Measurements from ENCODE around the gene ATP4A. TPM values are rescaled to one million over a fixed set of nuclear protein-coding genes. Genes with fewer than 3 reads are reported as not detected.

Gene ATP4A
- total RNA-seq, 2 donors from 2014 or later = 0.18 TPM; not detected in 1

- H3K27me3 Mint-ChIP-seq (ENCODE audit: insufficient read depth) = peaks cover 78% of the 10 kb centered on the region
- H3K36me3 Mint-ChIP-seq (ENCODE audit: low read depth) = no peaks in the 10 kb centered on the region
- H3K4me1 ChIP-seq (ENCODE audit: control insufficient read depth, insufficient read depth, low read length) = no peaks in the 10 kb centered on the region
- no peak overlapping the region for H3K27ac Mint-ChIP-seq
- no peak overlapping the region for H3K27ac ChIP-seq (ENCODE audit: low read depth, low read length)
- no peak for DNase-seq
- no peaks in the 10 kb centered on the region for H3K9me3 Mint-ChIP-seq
- no peaks in the 10 kb centered on the region for H3K4me1 Mint-ChIP-seq
- H3K36me3 ChIP-seq (ENCODE audit: control insufficient read depth, insufficient read depth, low read length) = no peaks in the 10 kb centered on the region
- no peak overlapping the region for H3K4me3 ChIP-seq (ENCODE audit: low read length)
- no peak overlapping the region for H3K4me3 Mint-ChIP-seq
- peaks cover 37% of the 10 kb centered on the region for H3K27me3 ChIP-seq (ENCODE audit: control insufficient read depth, insufficient read depth, low read length, poor library complexity, severe bottlenecking)
- WGBS, 2 experiments (ENCODE audit: insufficient coverage in 1 of 2, insufficient read length in 1 of 2) = 93 to 97% methylated on average over 12 to 18 of the region's 18 CpGs
- TF ChIP-seq CTCF (conservative IDR thresholded peaks at IDR 0.05) = no peak
- no peaks in the 10 kb centered on the region for H3K9me3 ChIP-seq (ENCODE audit: control insufficient read depth, low read length)
- H3K9ac ChIP-seq (ENCODE audit: extremely low read depth, low read length, poor library complexity, severe bottlenecking) = no peak overlapping the region
These were observed 3.2 kb downstream of the ATP4A start for GRCh38 chr19:35560271-35560670.

GRCh38 chr19:35559781-35560180 lies 3.7 kb downstream of the ATP4A start:
- Mint-ChIP-seq H3K9me3 (no peaks in the 10 kb centered on the region), H3K4me1 (no peaks in the 10 kb centered on the region), H3K27me3 (ENCODE audit: insufficient read depth) (peaks cover 77% of the 10 kb centered on the region), H3K4me3 (no peak overlapping the region), H3K36me3 (ENCODE audit: low read depth) (no peaks in the 10 kb centered on the region), H3K27ac (no peak overlapping the region)
- H3K9me3 ChIP-seq (ENCODE audit: control insufficient read depth, low read length) = no peaks in the 10 kb centered on the region
- no peak for DNase-seq
- H3K27ac ChIP-seq (ENCODE audit: low read depth, low read length) = no peak overlapping the region
- 92 to 97% methylated on average over 6 to 23 of the region's 23 CpGs for WGBS, 2 experiments (ENCODE audit: insufficient coverage in 1 of 2, insufficient read length in 1 of 2)
- H3K36me3 ChIP-seq (ENCODE audit: control insufficient read depth, insufficient read depth, low read length) = no peaks in the 10 kb centered on the region
- no peak overlapping the region for H3K9ac ChIP-seq (ENCODE audit: extremely low read depth, low read length, poor library complexity, severe bottlenecking)
- no peak for TF ChIP-seq CTCF (conservative IDR thresholded peaks at IDR 0.05)
- H3K27me3 ChIP-seq (ENCODE audit: control insufficient read depth, insufficient read depth, low read length, poor library complexity, severe bottlenecking) = peaks cover 37% of the 10 kb centered on the region
- H3K4me3 ChIP-seq (ENCODE audit: low read length) = no peak overlapping the region
- H3K4me1 ChIP-seq (ENCODE audit: control insufficient read depth, insufficient read depth, low read length) = no peaks in the 10 kb centered on the region

- no peaks in the 10 kb centered on the region for H3K36me3 Mint-ChIP-seq (ENCODE audit: low read depth)
- H3K27ac Mint-ChIP-seq = no peak overlapping the region
- Histone ChIP-seq H3K4me1 (ENCODE audit: control insufficient read depth, insufficient read depth, low read length) (no peaks in the 10 kb centered on the region), H3K4me3 (ENCODE audit: low read length) (no peak overlapping the region), H3K27ac (ENCODE audit: low read depth, low read length) (no peak overlapping the region), H3K27me3 (ENCODE audit: control insufficient read depth, insufficient read depth, low read length, poor library complexity, severe bottlenecking) (peaks cover 37% of the 10 kb centered on the region), H3K9me3 (ENCODE audit: control insufficient read depth, low read length) (no peaks in the 10 kb centered on the region), H3K36me3 (ENCODE audit: control insufficient read depth, insufficient read depth, low read length) (no peaks in the 10 kb centered on the region), H3K9ac (ENCODE audit: extremely low read depth, low read length, poor library complexity, severe bottlenecking) (no peak overlapping the region)
- H3K4me1 Mint-ChIP-seq = no peaks in the 10 kb centered on the region
- no peak for TF ChIP-seq CTCF (conservative IDR thresholded peaks at IDR 0.05)
- H3K9me3 Mint-ChIP-seq = no peaks in the 10 kb centered on the region
- 88 to 89% methylated on average over 7 to 11 of the region's 11 CpGs for WGBS, 2 experiments (ENCODE audit: insufficient coverage in 1 of 2, insufficient read length in 1 of 2)
- peaks cover 79% of the 10 kb centered on the region for H3K27me3 Mint-ChIP-seq (ENCODE audit: insufficient read depth)
- H3K4me3 Mint-ChIP-seq = no peak overlapping the region
- DNase-seq = no peak
These were observed 4.2 kb downstream of the ATP4A start for GRCh38 chr19:35559281-35559659.
